ENCODE data around the gene DAP3. TPM values are rescaled to one million over a fixed set of nuclear protein-coding genes. Genes with fewer than 3 reads are reported as not detected.
"Not testable (repeated sequence)": the region's sequence is repeated elsewhere in the genome, so short reads cannot be mapped to it uniquely, and the experiment has no call there.

Gene DAP3
- total and polyA plus RNA-seq, 5 experiments from 2014 or later, result 111 to 162 (median 129) TPM

DNA sequence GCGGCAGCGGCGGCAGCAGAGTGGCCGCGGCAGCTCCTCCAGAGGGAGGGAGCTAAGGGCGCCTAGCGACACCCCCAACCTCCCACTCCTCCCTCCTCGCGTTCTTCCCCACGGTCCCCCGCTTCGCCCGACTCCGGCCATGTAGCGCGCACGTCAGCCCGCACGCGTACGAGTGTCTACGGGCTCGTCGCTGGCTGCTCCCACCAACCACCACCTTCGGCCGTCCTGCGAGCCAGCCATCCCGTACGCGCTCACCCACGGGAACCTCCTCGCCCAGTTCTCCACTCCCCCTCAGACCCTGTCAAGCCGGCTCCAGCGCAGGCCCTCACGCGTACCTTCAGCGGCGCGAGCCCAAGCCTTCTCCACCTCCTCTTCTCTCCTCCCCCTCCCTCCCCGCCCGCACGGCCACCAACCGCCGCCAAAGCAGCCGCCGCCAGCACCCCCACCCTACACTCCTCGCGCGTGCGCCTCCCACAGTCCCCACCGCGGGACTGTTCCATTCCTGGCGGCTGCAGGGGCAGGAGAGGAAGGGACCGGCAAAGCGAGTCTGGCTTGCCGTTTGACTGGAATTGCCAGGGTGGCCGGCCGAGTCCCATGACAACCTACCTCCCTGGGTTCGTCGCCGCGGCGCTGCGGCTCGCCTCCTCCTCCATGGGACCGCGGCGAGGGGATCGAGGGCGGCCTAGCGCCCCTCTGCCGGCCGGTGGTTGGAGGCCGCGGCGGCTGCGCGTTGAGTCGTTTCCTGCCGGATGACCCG lies 389 bp upstream of the DAP3 start, which contains the start of gene YY1AP1:
YY1AP1 (minus strand) TSS at position 451 of the 757 bp plus-strand sequence. CDS start 8,338 bp downstream, outside the sequence.
- Mint-ChIP-seq H3K4me1 (peaks cover 36 to 77% (median 72%) of the 10 kb centered on the region in 4 donors), H3K4me3 (peak within 1 kb of the TSS; percentile 92 to 99 (median 96)), H3K27me3 (no peaks in the 10 kb centered on the region), H3K27ac (peak within 1 kb of the TSS; percentile 91 to 99 (median 96)), H3K36me3 (peaks cover 8 to 46% (median 16%) of the 10 kb centered on the region in 3 donors), H3K9me3 (no peaks in the 10 kb centered on the region)
- DNase-seq (peak; percentile 81 to 99 (median 90)), ATAC-seq (peak; percentile 83 to 87)
- POLR2A ChIA-PET, result interaction anchor here (0.6 to 0.7 kb wide), 2 partner anchors 289 to 344 kb away, joined by 3 to 4 read pairs; partner anchors contain the start of gene ARHGEF2

DNA sequence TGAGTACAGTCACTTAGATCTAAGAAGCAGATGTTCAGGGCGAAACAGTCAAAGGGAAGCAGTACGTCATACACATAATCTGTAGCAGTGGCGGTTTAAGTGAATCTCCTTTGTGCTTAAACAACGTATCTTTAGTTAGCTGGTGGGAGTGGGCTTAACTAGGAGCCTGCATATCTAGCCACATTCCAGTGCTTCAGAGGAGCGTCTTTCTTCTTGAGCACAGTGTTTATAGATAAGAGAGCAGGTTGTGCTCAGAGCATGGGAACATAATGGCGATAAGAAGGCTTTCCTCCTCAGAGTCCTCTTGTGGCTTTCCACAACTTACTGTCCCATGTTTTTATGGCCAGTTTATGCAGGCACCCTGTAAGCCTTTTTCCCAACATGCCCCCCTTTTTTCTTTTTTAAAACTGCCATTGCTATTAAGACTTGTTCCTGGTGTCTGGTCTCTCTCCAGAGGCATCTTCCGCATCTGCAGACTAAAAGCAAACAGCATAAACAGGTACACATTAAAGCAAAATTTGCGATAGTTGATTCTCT lies 3.2 kb downstream of the DAP3 start:
- DNase-seq (no peak), ATAC-seq (no peak)
- H3K9me3 Mint-ChIP-seq, result no peaks in the 10 kb centered on the region
- peak overlapping the region in 8 of 10 donors; percentile 0 to 97 (median 22) for H3K4me3 Mint-ChIP-seq
- no peaks in the 10 kb centered on the region for H3K27me3 Mint-ChIP-seq
- H3K36me3 Mint-ChIP-seq, result peaks cover 8 to 43% (median 16%) of the 10 kb centered on the region in 3 donors
- POLR2A ChIA-PET, result no interaction called here
- peak overlapping the region in 2 of 10 donors; percentile 36 to 69 for H3K27ac Mint-ChIP-seq
- H3K4me1 Mint-ChIP-seq, result peaks cover 35 to 77% (median 71%) of the 10 kb centered on the region in 4 donors

DNA sequence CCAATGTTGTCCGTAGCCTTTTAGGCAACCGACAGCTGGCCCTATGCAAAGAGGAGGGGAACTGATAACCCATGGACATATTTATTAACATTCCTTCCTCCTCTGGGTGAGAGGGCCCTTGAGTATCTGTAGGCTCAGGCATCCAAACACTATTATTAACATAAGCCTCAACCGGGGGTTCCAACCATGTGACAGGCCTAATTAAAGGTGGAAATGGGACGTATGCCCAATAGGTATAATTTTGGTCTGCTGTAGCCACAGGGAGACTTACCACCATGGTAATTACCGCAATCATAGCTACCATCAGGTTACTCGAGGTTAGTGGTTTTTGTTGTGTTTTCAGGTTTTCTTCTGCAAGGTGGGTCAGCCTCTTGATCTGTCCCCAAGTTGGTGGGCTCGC lies 5.3 kb downstream of the DAP3 start:
- no peaks in the 10 kb centered on the region for H3K9me3 Mint-ChIP-seq
- peak overlapping the region in 2 of 10 donors; percentile 35 to 64 for H3K27ac Mint-ChIP-seq
- peak overlapping the region in 1 of 10 donors; percentile 13 for H3K4me3 Mint-ChIP-seq
- no peak for ATAC-seq
- H3K36me3 Mint-ChIP-seq, result peaks cover 8 to 46% (median 21%) of the 10 kb centered on the region in 3 donors
- no peaks in the 10 kb centered on the region for H3K27me3 Mint-ChIP-seq
- no peak for DNase-seq
- POLR2A ChIA-PET, result no interaction called here
- peaks cover 46 to 95% (median 83%) of the 10 kb centered on the region in 4 donors for H3K4me1 Mint-ChIP-seq

DNA sequence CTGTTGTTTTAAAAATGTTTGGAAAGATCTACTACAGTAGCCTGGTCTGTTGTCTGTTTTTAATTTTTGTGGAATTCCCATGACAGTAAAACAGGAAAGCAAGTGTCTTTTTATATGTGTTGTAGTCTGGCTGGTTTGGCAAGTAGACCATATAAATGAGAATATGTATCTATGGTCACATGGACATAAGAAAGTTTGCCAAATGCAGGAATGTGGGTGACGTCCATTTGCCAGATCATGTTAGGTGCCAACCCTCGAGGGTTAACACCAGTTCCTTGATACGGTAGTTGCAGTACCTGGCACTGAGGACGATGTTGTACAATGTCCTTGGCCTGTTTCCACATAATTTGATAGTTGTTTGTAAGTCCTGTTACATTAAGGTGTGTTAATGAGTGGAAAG lies 6.2 kb downstream of the DAP3 start:
- ATAC-seq, result no peak

DNA sequence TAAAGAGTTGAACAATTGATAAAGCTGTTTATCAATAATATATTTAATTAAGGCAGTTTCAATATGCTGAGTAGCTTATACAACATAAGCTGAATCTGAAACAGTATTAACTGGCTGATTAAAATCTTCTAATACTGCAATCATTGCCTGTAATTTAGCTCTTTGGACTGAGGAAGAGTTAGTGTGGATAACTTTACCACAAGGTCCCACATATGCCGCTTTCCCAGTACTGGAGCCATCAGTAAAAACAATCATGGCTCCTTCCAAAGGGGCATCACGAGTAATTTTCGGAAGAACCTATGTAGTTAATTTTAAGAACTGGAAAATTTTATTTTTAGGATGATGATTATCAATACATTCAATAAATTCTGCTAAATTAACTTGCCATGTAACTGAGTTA lies 6.7 kb downstream of the DAP3 start:
- no peak for DNase-seq
- Mint-ChIP-seq H3K4me1 (peaks cover 37 to 83% (median 80%) of the 10 kb centered on the region in 4 donors), H3K27me3 (no peaks in the 10 kb centered on the region), H3K27ac (no peak overlapping the region), H3K9me3 (no peaks in the 10 kb centered on the region), H3K4me3 (no peak overlapping the region), H3K36me3 (peaks cover 8 to 42% (median 21%) of the 10 kb centered on the region in 3 donors)
- POLR2A ChIA-PET, result no interaction called here
- ATAC-seq, result no peak

More for the DNA sequence above, 6.2 kb downstream of the DAP3 start:
- H3K27ac Mint-ChIP-seq, result peak overlapping the region in 2 of 10 donors; percentile 55 to 61
- peak overlapping the region in 2 of 10 donors; percentile 7 to 9 for H3K4me3 Mint-ChIP-seq
- H3K9me3 Mint-ChIP-seq, result no peaks in the 10 kb centered on the region
- peaks cover 8 to 46% (median 21%) of the 10 kb centered on the region in 3 donors for H3K36me3 Mint-ChIP-seq
- no peak for DNase-seq
- H3K27me3 Mint-ChIP-seq, result no peaks in the 10 kb centered on the region
- H3K4me1 Mint-ChIP-seq, result peaks cover 40 to 88% (median 83%) of the 10 kb centered on the region in 4 donors
- POLR2A ChIA-PET, result no interaction called here

DNA sequence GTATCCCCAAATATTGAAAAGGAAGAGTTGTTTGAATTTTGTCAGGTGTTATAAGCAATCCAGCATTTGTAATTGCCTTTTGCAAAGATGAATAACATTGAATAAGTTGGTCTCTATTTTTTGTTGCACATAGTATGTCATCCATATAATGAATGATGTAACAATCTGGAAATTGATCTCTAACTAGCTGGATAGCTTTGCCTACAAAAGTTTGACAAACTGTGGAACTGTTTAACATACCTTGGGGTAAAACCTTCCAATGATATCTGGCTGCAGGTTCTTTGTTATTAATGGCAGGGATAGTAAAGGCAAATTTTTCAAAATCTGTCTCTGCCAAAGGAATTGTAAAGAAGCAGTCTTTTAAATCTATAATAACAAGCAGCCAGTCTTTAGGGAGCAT lies 7.6 kb downstream of the DAP3 start:
- Mint-ChIP-seq H3K27me3 (no peaks in the 10 kb centered on the region), H3K9me3 (no peaks in the 10 kb centered on the region), H3K27ac (no peak overlapping the region), H3K4me1 (peaks cover 36 to 75% (median 72%) of the 10 kb centered on the region in 4 donors), H3K4me3 (no peak overlapping the region), H3K36me3 (peaks cover 8 to 35% (median 19%) of the 10 kb centered on the region in 3 donors)
- POLR2A ChIA-PET, result interaction anchor here (0.7 to 0.8 kb wide), 2 partner anchors 11 to 16 kb away, joined by 4 to 5 read pairs; no protein-coding TSS in a partner anchor
- no peak for ATAC-seq
- DNase-seq, result no peak

DNA sequence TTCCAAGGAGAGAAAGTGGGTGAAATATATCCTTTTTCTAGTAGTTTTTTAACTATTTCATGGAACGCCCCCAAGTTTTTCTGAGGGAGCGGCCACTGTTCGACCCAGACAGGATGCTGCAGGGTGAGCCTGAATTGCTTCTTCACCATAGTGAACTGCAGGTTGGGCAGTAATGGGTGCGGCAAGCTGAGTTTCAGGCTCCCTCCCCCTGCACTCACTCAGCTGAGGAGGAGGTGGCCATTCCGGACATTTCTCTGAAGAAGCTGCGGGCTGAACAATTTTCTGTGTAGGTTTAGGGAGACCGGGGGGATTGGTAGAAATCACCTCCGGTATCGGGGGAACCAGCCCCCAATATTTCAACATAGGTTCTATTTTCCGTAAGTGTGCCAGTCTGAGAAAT lies 8.2 kb downstream of the DAP3 start:
- DNase-seq, result no peak
- Mint-ChIP-seq H3K36me3 (peaks cover 4 to 30% (median 13%) of the 10 kb centered on the region in 3 donors), H3K9me3 (no peaks in the 10 kb centered on the region), H3K27me3 (no peaks in the 10 kb centered on the region), H3K4me1 (peaks cover 31 to 71% (median 68%) of the 10 kb centered on the region in 4 donors), H3K27ac (peak overlapping the region in 1 of 10 donors; percentile 5), H3K4me3 (peak overlapping the region in 1 of 10 donors; percentile 39)
- POLR2A ChIA-PET, result interaction anchor here (0.6 to 0.8 kb wide), 3 partner anchors 11 to 980 kb away, joined by 3 to 5 read pairs (median 4); no protein-coding TSS in a partner anchor
- no peak for ATAC-seq

DNA sequence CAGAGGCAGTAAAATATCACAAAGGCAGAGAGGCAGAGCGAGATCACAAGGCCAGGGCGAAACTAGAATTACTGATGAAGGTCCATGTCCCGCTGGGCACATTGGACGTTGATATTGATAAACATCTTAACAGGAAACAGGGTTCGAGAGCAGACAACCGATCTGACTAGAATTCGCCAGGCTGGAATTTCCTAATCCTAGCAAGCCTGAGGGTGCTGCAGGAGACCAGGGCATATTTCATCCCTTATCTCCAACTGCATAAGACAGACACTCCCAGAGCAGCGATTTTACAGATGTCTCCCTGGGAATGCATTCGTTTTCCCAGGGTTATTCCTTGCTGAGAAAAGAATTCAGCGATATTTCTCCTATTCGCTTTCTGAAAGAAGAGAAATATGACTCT lies 8.7 kb downstream of the DAP3 start:
- H3K4me1 Mint-ChIP-seq, result peaks cover 28 to 69% (median 66%) of the 10 kb centered on the region in 4 donors
- H3K9me3 Mint-ChIP-seq, ATAC-seq, H3K4me3 Mint-ChIP-seq, H3K27me3 Mint-ChIP-seq, DNase-seq: not testable (repeated sequence)
- H3K36me3 Mint-ChIP-seq, result peaks cover 0 to 24% (median 9%) of the 10 kb centered on the region in 3 donors
- POLR2A ChIA-PET, result interaction anchor here (0.6 kb wide), 1 partner anchor 981 kb away, joined by 3 read pairs; no protein-coding TSS in a partner anchor
- peak overlapping the region in 1 of 10 donors; percentile 54 for H3K27ac Mint-ChIP-seq

DNA sequence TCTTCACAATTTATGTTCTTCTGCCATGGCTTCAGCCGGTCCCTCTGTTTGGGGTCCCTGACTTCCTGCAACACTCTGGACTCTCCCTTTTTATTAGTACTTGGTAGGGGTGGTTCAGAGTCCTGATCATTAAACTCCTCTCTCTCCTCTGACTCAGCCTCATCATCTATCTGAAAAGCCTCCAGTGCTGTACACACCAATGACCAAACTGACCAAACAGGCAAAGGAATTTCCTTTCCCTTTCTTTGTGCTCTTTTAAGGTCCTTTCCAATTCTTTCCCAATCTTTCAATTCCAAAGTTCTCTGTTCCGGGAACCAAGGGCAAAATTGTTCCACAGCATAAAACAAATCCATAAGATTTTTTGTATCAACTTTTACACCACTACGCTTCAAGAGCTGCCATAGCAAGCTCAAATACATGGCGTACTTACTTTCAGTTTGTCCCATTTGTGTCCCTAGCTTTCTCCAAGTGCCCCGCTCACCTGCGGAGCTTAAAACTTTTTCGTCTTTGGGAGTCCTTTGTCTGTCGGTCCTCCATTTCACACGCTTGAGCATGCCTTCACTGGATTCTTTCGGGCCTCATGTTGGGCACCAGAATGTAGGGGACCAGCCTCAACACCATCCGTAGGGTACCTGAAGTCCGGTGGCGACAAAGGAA lies 9.6 kb downstream of the DAP3 start:
- POLR2A ChIA-PET, result no interaction called here
- peaks cover 25 to 66% (median 61%) of the 10 kb centered on the region in 4 donors for H3K4me1 Mint-ChIP-seq

DNA sequence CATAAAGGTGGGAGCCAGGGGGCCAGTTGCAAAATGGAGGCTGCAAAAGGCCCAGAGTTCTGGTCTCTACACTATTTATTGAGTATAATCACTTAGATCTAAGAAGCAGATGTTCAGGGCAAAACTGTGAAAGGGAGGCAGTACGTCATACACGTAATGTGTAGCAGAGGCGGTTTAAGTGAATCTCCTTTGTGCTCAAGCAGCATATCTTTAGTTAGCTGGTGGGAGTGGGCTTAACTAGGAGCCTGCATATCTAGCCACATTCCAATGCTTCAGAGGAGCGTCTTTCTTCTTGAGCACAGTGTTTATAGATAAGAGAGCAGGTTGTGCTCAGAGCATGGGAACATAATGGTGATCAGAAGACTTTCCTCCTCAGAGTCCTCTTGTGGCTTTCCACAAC lies 10.2 kb downstream of the DAP3 start:
- peaks cover 0 to 14% (median 4%) of the 10 kb centered on the region in 3 donors for H3K36me3 Mint-ChIP-seq
- ATAC-seq, H3K4me3 Mint-ChIP-seq, DNase-seq, H3K27me3 Mint-ChIP-seq, H3K9me3 Mint-ChIP-seq, POLR2A ChIA-PET: not testable (repeated sequence)
- peak overlapping the region in 1 of 10 donors; percentile 60 for H3K27ac Mint-ChIP-seq
- H3K4me1 Mint-ChIP-seq, result peaks cover 26 to 66% (median 58%) of the 10 kb centered on the region in 4 donors

More for the DNA sequence above, 9.6 kb downstream of the DAP3 start:
- ATAC-seq (no peak), DNase-seq (no peak)
- no peaks in the 10 kb centered on the region for H3K27me3 Mint-ChIP-seq
- peak overlapping the region in 1 of 10 donors; percentile 10 for H3K4me3 Mint-ChIP-seq
- no peaks in the 10 kb centered on the region for H3K9me3 Mint-ChIP-seq
- peak overlapping the region in 2 of 10 donors; percentile 20 to 60 for H3K27ac Mint-ChIP-seq
- peaks cover 0 to 17% (median 4%) of the 10 kb centered on the region in 3 donors for H3K36me3 Mint-ChIP-seq

DNA sequence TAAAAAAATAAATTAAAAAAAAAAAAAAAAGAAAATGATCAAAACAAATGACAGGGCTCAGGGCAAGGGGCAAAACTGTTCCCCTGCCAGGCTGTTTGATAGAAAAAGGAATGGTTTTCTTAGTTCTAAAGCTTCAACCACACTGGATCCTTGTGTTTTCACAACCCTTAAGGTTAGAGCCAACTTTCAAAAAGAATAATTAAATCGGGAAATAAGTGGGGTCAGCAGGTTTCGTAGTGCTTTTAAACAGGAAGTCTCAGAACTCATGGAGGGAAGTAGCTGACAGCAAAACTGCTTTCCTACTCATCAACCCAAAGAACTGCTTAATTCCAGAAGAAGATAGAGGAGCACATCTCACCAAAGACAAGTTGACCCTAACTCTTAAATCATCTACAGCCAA lies 12.8 kb downstream of the DAP3 start:
- H3K9me3 Mint-ChIP-seq, H3K27ac Mint-ChIP-seq, POLR2A ChIA-PET, H3K4me3 Mint-ChIP-seq, ATAC-seq, H3K27me3 Mint-ChIP-seq, DNase-seq: not testable (repeated sequence)
- Mint-ChIP-seq H3K36me3 (peaks cover 0 to 12% (median 4%) of the 10 kb centered on the region in 3 donors), H3K4me1 (peaks cover 20 to 58% (median 35%) of the 10 kb centered on the region in 4 donors)

DNA sequence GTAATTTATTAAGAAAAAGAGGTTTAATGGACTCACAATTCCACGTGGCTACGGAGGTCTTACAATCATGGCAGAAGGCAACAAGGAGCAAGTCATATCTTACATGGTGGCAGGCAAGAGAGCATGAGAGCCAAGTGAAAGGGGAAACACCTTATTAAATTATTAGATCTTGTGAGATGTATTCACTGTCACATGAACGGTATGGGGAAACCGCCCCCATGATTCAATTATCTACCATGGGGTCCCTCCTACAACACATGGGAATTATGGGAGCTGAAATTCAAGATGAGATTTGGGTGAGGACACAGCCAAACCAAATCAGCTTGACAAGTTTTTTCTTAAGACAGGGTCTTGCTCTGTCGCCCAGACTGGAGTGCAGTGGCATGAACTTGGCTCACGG lies 14.3 kb downstream of the DAP3 start:
- DNase-seq, result no peak
- POLR2A ChIA-PET, result no interaction called here
- ATAC-seq, result no peak
- Mint-ChIP-seq H3K4me1 (peaks cover 18 to 57% (median 33%) of the 10 kb centered on the region in 4 donors), H3K27me3 (no peaks in the 10 kb centered on the region), H3K4me3 (no peak overlapping the region), H3K36me3 (peaks cover 0 to 8% (median 0%) of the 10 kb centered on the region in 3 donors), H3K9me3 (no peaks in the 10 kb centered on the region), H3K27ac (peak overlapping the region in 2 of 10 donors; percentile 21 to 51)
